GM19455 (cell line): ENCODE measurements around the gene IFNB1.

Experiments
- ATAC-seq: cut with Tn5 transposase; IDR thresholded peaks from one replicate; pipeline ENCODE4 v1.9.1; 2021; ENCODE audit not compliant: unreplicated experiment

IFNB1 gene

DNA sequence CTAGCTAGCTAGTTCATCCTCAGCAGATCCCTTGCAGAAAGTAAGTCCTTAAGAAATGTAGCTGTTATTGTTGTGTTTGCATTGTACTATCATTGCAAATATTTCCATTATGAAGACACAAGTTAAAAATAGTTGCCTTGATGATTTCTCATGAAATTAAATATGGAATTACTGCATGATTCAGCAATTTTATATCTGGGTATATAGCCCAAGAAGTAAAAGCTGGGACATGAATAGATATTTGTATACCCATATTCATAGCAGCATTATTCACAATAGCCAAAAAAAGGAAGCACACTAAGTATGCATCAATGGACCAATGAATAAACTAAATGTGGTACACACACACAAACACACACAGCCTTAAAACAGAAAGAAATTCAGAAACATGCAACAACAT, 6.8 kb downstream of the IFNB1 start:
- no peak for ATAC-seq

DNA sequence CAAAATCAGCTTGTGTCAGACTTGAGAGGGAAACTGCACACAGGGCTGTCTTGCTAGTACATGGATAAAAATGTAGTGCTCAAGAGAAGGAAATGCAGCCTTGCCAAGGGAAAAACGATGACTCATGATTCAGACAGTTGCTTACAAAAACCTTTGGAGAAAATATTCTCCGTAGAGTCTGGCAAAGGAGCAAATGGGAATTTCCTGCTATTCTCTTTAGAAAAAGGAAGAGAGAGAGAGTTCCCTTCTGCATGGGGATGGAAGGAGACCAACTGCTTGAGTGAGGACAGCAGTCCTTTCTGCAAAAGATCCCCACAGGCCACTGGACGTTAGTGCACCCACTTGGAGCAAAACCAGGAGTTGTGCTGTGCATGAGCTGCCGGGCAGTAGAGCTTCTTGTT, 7.6 kb downstream of the IFNB1 start:
- ATAC-seq, result no peak

- ATAC-seq, result no peak
These were observed 16.7 kb downstream of the IFNB1 start for GRCh38 chr9:21060919-21061561.

GRCh38 chr9:21056931-21057330, 20.8 kb downstream of the IFNB1 start:
- no peak for ATAC-seq

DNA sequence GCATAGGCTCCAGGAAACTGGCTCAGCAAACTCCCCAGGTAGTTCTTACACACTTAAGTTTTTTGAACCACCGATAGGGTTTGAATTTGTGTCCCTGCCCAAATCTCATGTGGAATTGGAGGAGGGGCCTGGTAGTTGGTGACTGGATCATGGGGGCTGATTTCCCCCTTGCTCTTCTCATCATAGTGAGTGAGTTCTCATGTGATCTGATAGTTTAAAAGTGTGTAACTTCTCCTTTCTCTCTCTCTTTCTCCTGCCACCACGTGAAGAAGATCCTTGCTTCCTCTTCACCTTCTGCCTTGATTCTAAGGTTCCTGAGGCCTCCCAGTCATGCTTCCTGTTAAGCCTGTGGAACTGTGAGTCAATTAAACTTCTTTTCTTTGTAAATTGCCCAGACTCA, 23.9 kb downstream of the IFNB1 start:
- ATAC-seq, result no peak

DNA sequence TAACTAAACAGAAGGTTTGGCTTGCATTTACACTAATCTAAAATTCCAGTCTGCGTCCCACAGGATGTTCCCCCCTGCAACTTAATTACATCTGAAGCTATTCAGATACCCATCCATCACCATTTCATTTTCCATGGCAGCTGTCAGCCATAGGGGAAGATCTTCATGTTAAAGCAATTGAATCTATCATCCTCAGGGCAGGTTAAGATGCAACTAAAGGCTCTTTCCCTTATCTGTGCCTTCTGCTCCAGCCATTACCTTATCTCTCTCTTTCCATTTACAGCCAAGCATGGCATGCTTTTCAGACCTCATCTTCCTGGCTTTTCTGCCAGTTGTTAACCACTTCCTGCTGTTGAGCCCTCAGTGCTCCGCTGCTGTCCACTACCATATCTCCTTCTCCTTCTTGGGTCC, 30.5 kb downstream of the IFNB1 start:
- no peak for ATAC-seq

DNA sequence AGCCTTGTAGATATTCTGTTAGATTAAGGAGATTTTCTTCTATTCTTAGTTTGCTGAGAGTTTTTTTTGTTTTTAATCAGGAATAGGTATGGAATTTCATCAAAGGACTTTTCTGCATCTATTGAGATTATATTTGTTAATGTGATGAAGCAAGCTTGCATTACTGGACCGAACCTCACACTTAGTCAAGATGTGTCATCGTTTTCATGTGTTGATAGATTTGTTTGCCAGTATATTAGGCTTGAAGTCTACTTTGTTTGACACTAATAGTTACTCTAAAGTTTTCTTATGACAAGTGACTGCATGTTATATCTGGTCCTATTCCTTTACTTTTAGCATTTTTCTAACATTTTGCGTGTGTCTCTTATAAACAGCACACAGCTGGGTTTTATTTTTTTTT, 33.9 kb downstream of the IFNB1 start:
- ATAC-seq, result no peak

DNA sequence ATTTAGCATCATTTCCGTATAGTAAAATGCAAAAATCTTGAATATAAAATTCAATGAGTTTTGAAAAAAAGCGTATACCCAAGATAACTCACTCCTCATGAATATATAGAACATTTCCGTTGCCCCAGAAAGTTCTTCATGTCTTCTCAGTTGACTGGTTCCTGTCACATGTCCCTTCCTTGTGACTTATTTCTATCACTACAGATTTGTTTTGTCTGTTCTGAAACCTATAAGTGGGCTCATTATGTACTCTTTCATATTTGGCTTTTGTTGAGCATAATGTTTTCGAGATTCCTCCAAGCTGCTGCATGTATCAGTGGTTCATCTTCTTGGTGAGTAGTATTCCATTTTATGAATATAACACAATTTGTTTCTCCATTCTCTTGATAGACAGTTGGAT, 35.3 kb downstream of the IFNB1 start:
- no peak for ATAC-seq

- ATAC-seq, result no peak
These were observed 38.4 kb downstream of the IFNB1 start for GRCh38 chr9:21039302-21039701.

DNA sequence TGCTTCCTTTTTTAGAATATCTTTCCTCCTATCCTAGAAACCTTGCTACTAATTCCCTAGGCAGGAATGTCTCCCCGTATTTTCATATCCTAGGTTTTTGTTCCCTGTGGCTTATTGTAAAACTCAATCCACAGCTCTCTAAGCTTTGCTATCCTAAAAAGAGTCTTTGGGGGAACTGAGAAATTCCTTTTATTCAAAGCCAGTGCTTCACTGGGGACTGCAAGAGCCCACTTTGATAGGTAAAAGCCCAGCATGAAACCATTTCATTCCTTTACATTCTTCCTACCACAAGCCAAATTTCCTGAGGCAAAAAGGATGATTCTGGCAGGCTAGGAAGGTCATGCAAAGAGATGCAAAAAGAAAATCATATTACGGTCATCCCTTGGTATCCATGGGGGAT, 40.5 kb downstream of the IFNB1 start:
- ATAC-seq, result no peak

DNA sequence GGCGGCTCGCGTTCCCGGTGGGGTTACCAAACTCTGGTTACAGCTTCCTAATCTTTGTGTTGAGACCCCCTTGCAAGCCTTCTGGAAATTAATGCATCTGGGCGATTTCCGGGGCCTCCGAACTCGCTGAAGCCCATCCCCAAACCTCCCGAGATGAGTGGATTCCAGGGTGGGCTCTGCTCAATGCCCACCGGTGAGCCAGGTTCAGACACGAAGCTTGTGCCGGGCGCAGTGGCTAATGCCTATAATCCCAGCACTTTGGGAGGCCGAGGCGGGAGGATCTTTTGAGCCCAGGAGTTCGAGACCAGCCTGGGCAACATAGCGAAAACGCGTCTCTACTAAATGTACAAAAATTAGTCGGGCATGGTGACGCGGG, 45.9 kb downstream of the IFNB1 start:
- ATAC-seq, result no peak

GRCh38 chr9:21031091-21031807, 46.5 kb downstream of the IFNB1 start, which contains the start of gene HACD4:
Gene HACD4 (minus strand): TSS chr9:21031640. CDS start chr9:21031590, 50 bp downstream.
- peak; percentile 86 for ATAC-seq

GRCh38 chr9:21030389-21031035, 47.2 kb downstream of the IFNB1 start:
- ATAC-seq, result peak; percentile 59

- ATAC-seq, result no peak
These were observed 48.1 kb downstream of the IFNB1 start for GRCh38 chr9:21029661-21030060.

GRCh38 chr9:21028466-21028865, 49.3 kb downstream of the IFNB1 start:
- ATAC-seq, result no peak

- no peak for ATAC-seq
These were observed 50.4 kb downstream of the IFNB1 start for GRCh38 chr9:21027295-21027694.
